B cell (primary cell): ENCODE results near the gene PLIN5. TPM values are rescaled to one million over a fixed set of nuclear protein-coding genes. Genes with fewer than 3 reads are reported as not detected.

Experiments used
- ATAC-seq: fragments of 200-7000 bp; cut with Tn5 transposase; one replicate; pipeline ENCODE4 v1.10.0; 2021; ENCODE audit warnings: low read depth, mild to moderate bottlenecking, moderate number of reproducible peaks, moderate library complexity
- CTCF ChIA-PET: fragments of 350-600 bp; sonication (Branson Sonifier 250); formaldehyde crosslinking; loops from one replicate; lab custom pipeline; 2021; ENCODE audit warnings: antibody characterized with exemption, inconsistent platforms; lab: Charles Lee
- POLR2A ChIA-PET: fragments of 350-600 bp; sonication (Branson Sonifier 250); formaldehyde crosslinking; loops from one replicate; lab custom pipeline; 2021; ENCODE audit warnings: antibody characterized with exemption; lab: Charles Lee
- DNase-seq: peaks from one replicate; pipeline ENCODE4 v3.0.0; 2013
- H2AFZ ChIP-seq: 2 replicates; pipeline ENCODE4 v1.6.1; 2012; ENCODE audit warnings: mild to moderate bottlenecking, low read depth, low read length; ENCODE audit not compliant: insufficient read depth, poor library complexity, severe bottlenecking
- H3K27ac ChIP-seq, 2 donors: 1 replicate in 1 of 2; 2 replicates in 1 of 2; pipeline ENCODE4 v1.5.1; 2012 to 2013; ENCODE audit warnings: low read length in 2 of 2, mild to moderate bottlenecking in 2 of 2, moderate library complexity in 1 of 2
- H3K27me3 ChIP-seq, 4 experiments: fragments of 200-600 bp in 1 of 4; sonication (generic) in 1 of 4; replicated peaks in 1 of 4; 1 replicate in 2 of 4; 2 replicates in 2 of 4; pipeline versions ENCODE4 v1.6.1 to v1.7.0; 2013 to 2016; ENCODE audit warnings: low read length in 3 of 4, mild to moderate bottlenecking in 2 of 4, mixed read lengths in 1 of 4, moderate library complexity in 1 of 4; ENCODE audit not compliant: insufficient read depth in 4 of 4, control insufficient read depth in 3 of 4; ENCODE audit errors: control extremely low read depth in 1 of 4
- H3K36me3 ChIP-seq, 2 experiments: replicated peaks in 1 of 2; 1 replicate in 1 of 2; 2 replicates in 1 of 2; pipeline versions ENCODE4 v1.6.1 to v1.7.1; 2013; ENCODE audit warnings: low read length in 1 of 2; ENCODE audit not compliant: insufficient read depth in 2 of 2, control insufficient read depth in 1 of 2; ENCODE audit errors: control extremely low read depth in 1 of 2, extremely low read depth in 1 of 2
- H3K4me1 ChIP-seq, 2 donors: fragments of 200-600 bp in 1 of 2; sonication (generic) in 1 of 2; 1 replicate in 1 of 2; 2 replicates in 1 of 2; pipeline versions ENCODE4 v1.5.1 to v1.6.1; 2013 to 2017; ENCODE audit warnings: low read length in 2 of 2; ENCODE audit not compliant: control insufficient read depth in 2 of 2, insufficient read depth in 2 of 2
- H3K4me2 ChIP-seq: replicated peaks from 2 replicates; pipeline ENCODE3; 2012; ENCODE audit warnings: mild to moderate bottlenecking, low read depth, low read length; ENCODE audit not compliant: poor library complexity, severe bottlenecking
- H3K4me3 ChIP-seq, 5 experiments: fragments of 200-600 bp in 1 of 5; sonication (generic) in 1 of 5; 1 replicate in 3 of 5; 2 replicates in 2 of 5; pipeline versions ENCODE4 v1.5.1 to v1.7.0; 2011 to 2016; ENCODE audit warnings: low read length in 4 of 5, mild to moderate bottlenecking in 4 of 5, low read depth in 2 of 5, control low read depth in 1 of 5, moderate library complexity in 1 of 5; ENCODE audit not compliant: insufficient read depth in 1 of 5; ENCODE audit errors: control extremely low read depth in 1 of 5, extremely low read depth in 1 of 5
- H3K79me2 ChIP-seq: fragments of 200-600 bp; sonication (generic); one replicate; pipeline ENCODE4 v1.6.0; 2016; ENCODE audit warnings: low read length; ENCODE audit not compliant: control insufficient read depth, insufficient read depth
- H3K9ac ChIP-seq: fragments of 200-600 bp; sonication (generic); 2 replicates; pipeline ENCODE4 v1.6.1; 2017; ENCODE audit warnings: mild to moderate bottlenecking, low read length, moderate library complexity
- H3K9me3 ChIP-seq, 3 donors: one replicate each; pipeline versions ENCODE4 v1.6.1 to v1.7.1; 2013; ENCODE audit warnings: low read length in 2 of 3; ENCODE audit not compliant: control insufficient read depth in 2 of 3, insufficient read depth in 1 of 3; ENCODE audit errors: control extremely low read depth in 1 of 3
- H4K20me1 ChIP-seq: 2 replicates; pipeline ENCODE4 v1.6.0; 2012; ENCODE audit warnings: mild to moderate bottlenecking, low read length; ENCODE audit not compliant: insufficient read depth, control insufficient read depth, poor library complexity, severe bottlenecking
- H3K27ac Mint-ChIP-seq: one replicate; pipeline ENCODE4 v1.8.0; 2021; ENCODE audit warnings: mixed read lengths
- H3K27me3 Mint-ChIP-seq: one replicate; pipeline ENCODE4 v1.8.0; 2021; ENCODE audit warnings: mixed read lengths
- H3K4me1 Mint-ChIP-seq: one replicate; pipeline ENCODE4 v1.8.0; 2021; ENCODE audit warnings: mixed read lengths
- H3K4me3 Mint-ChIP-seq: one replicate; pipeline ENCODE4 v1.8.0; 2021; ENCODE audit warnings: mixed read lengths
- H3K9me3 Mint-ChIP-seq: one replicate; pipeline ENCODE4 v1.8.0; 2022; ENCODE audit warnings: mixed read lengths; ENCODE audit not compliant: insufficient read depth
- CTCF ChIP-seq: fragments of 200-600 bp; IDR thresholded peaks from one replicate; pipeline ENCODE4 v1.8.0; 2022; ENCODE audit warnings: antibody characterized with exemption, mild to moderate bottlenecking
- EZH2 ChIP-seq: IDR thresholded peaks from 2 replicates; pipeline ENCODE4 v1.6.1; 2012; ENCODE audit warnings: borderline replicate concordance, low read depth, mild to moderate bottlenecking, moderate library complexity, low read length; ENCODE audit not compliant: insufficient read depth, poor library complexity, severe bottlenecking
- WGBS: methylation state at CpG from one replicate; pipeline ENCODE4 v1.1.5; 2013; ENCODE audit warnings: missing lambda C conversion rate; ENCODE audit not compliant: insufficient coverage; 5-methylcytosine and 5-hydroxymethylcytosine counted together
- intact Hi-C: fragments of 100-400 bp; cut with micrococcal nuclease; formaldehyde crosslinking; loops from one replicate; pipeline ENCODE4 v1.10.0; 2022
- polyA plus RNA-seq: library from polyadenylated mRNA; depleted of rRNA; stranded (reverse); fragments of >200 nt; gene quantifications from 2 replicates; pipeline ENCODE4 v1.2.3, GENCODE V29; 2012
- total RNA-seq, 2 donors: library from RNA; stranded (reverse); fragments of 120-200 nt in 1 of 2; gene quantifications; 1 replicate in 1 of 2; 2 replicates in 1 of 2; pipeline versions ENCODE4 v1.2.3 to v1.2.4, GENCODE V29; 2013 to 2022

PLIN5 gene
- total and polyA plus RNA-seq, 2 donors (not counting 1 experiment from before 2014, with no cell fraction given): 0.15 to 0.27 TPM

DNA sequence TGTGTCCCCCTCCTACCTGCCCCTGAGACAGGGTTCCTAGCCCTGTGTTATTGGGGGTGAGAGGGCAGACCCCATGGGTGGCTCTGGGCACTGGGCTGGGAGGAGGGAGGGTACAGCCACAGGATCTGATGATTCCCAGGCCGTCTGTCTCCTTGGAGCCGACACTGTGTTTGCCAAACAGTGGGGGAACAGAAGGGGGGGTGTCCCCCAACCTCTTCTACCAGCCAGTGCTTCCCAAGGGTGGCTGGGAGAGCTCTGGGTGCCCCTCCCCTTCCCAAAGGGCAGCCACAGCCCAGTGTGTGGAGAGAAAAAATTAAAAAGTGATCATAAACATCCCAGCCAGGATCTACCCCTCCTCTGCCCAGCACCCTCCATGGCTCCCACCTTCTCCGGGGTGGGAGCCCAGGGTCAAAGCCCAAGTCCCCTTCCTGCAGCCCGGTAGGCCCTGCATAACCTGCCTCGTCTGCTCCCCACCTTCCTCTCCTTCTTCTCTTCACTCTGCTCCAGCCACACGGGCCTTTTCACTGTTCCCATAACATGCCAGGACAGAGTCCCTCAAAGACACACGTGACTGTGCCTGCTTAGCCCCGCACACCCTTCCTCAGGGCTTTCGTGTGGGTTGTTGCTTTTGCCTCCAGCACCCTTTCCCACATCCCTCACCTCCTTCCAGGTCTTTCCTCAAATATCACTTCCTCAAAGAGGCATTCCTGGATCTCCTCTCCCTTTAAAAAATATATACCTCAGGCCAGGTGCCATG lies 15.3 kb downstream of the PLIN5 start:
- DNase-seq (no peak), ATAC-seq (no peak)
- Histone ChIP-seq H3K36me3 (no peaks in the 10 kb centered on the region), H3K4me1 (no peaks in the 10 kb centered on the region), H4K20me1 (no peaks in the 10 kb centered on the region), H3K27me3 (peaks cover 0 to 2% (median 0%) of the 10 kb centered on the region in 4 experiments), H3K9me3 (peaks cover 0 to 14% (median 0%) of the 10 kb centered on the region in 3 donors), H3K9ac (no peak overlapping the region), H3K79me2 (no peaks in the 10 kb centered on the region), H3K27ac (no peak overlapping the region), H3K4me3 (no peak overlapping the region), H3K4me2 (no peak overlapping the region), H2AFZ (no peak overlapping the region)
- intact Hi-C loops: no loop called here
- no peak overlapping the region for H3K27ac Mint-ChIP-seq
- no peaks in the 10 kb centered on the region for H3K9me3 Mint-ChIP-seq
- ChIA-PET POLR2A (no interaction called here), CTCF (no interaction called here)
- no peak overlapping the region for H3K4me3 Mint-ChIP-seq
- TF ChIP-seq CTCF: no peak
- TF ChIP-seq EZH2: no peak
- H3K27me3 Mint-ChIP-seq: peaks cover 3% of the 10 kb centered on the region
- H3K4me1 Mint-ChIP-seq: no peaks in the 10 kb centered on the region
- WGBS: 94% methylated on average over 7 of the region's 9 CpGs

GRCh38 chr19:4519172-4519496 lies 15.9 kb downstream of the PLIN5 start:
- Mint-ChIP-seq H3K4me1 (no peaks in the 10 kb centered on the region), H3K27me3 (peaks cover 3% of the 10 kb centered on the region), H3K4me3 (no peak overlapping the region), H3K27ac (no peak overlapping the region), H3K9me3 (no peaks in the 10 kb centered on the region)
- no peak overlapping the region for H3K27ac ChIP-seq
- no peak overlapping the region for H3K9ac ChIP-seq
- intact Hi-C loops: no loop called here
- TF ChIP-seq CTCF (no peak), EZH2 (no peak)
- H3K4me1 ChIP-seq: no peaks in the 10 kb centered on the region
- DNase-seq (no peak), ATAC-seq (no peak)
- WGBS: 85% methylated on average over 3 of the region's 6 CpGs
- no peaks in the 10 kb centered on the region for H4K20me1 ChIP-seq
- H3K27me3 ChIP-seq: peaks cover 0 to 2% (median 0%) of the 10 kb centered on the region in 4 experiments
- H3K4me3 ChIP-seq: no peak overlapping the region
- H3K4me2 ChIP-seq: no peak overlapping the region
- peaks cover 0 to 14% (median 0%) of the 10 kb centered on the region in 3 donors for H3K9me3 ChIP-seq
- CTCF ChIA-PET: no interaction called here
- POLR2A ChIA-PET: no interaction called here
- no peaks in the 10 kb centered on the region for H3K36me3 ChIP-seq
- H2AFZ ChIP-seq: no peak overlapping the region
- H3K79me2 ChIP-seq: no peaks in the 10 kb centered on the region
